ENCODE data around the gene G6PD. TPM values are rescaled to one million over a fixed set of nuclear protein-coding genes. Genes with fewer than 3 reads are reported as not detected.

G6PD gene
- total RNA-seq, 1 experiment from 2014 or later = 72.8 TPM

- TF ChIP-seq ATF2 (CRISPR knock-in tag; IDR thresholded peaks at IDR 0.05; ENCODE audit: borderline replicate concordance, low read depth) = no peak
- no peak for TF ChIP-seq NR1H2 (CRISPR knock-in tag; IDR thresholded peaks at IDR 0.05)
- no peak for TF ChIP-seq NFYB (CRISPR knock-in tag; conservative IDR thresholded peaks at IDR 0.05; ENCODE audit: low read depth)
- TF ChIP-seq MAX (CRISPR knock-in tag; IDR thresholded peaks at IDR 0.05) = no peak
- no peak for TF ChIP-seq E2F5 (CRISPR knock-in tag; IDR thresholded peaks at IDR 0.05)
- no peak for TF ChIP-seq GTF2I (CRISPR knock-in tag; conservative IDR thresholded peaks at IDR 0.05)
- TF ChIP-seq RORB (CRISPR knock-in tag; IDR thresholded peaks at IDR 0.05) = no peak
- TF ChIP-seq ZNF425 (CRISPR knock-in tag; conservative IDR thresholded peaks at IDR 0.05) = no peak
Observed at GRCh38 chrX:154595559-154596249, 49.1 kb upstream of the G6PD start (continued).

- ATAC-seq (no peak), DNase-seq (ENCODE audit: low spot score) (no peak)
- H3K4me1 Mint-ChIP-seq = peaks cover 22% of the 10 kb centered on the region
- H3K27me3 Mint-ChIP-seq (ENCODE audit: low read depth) = peaks cover 13% of the 10 kb centered on the region
- peaks cover 15% of the 10 kb centered on the region for H3K36me3 Mint-ChIP-seq
- H3K4me3 Mint-ChIP-seq = no peak overlapping the region
- ChIA-PET CTCF (no interaction called here), POLR2A (no interaction called here)
- no peak overlapping the region for H3K27ac Mint-ChIP-seq
- peaks cover 23% of the 10 kb centered on the region for H3K9me3 Mint-ChIP-seq
- no peak for TF ChIP-seq ZNF219 (CRISPR knock-in tag; IDR thresholded peaks at IDR 0.05; ENCODE audit: borderline replicate concordance)
- no peak for TF ChIP-seq IRF1 (CRISPR knock-in tag; IDR thresholded peaks at IDR 0.05)
Observed at GRCh38 chrX:154594491-154594890, 47.8 kb upstream of the G6PD start.

- ChIA-PET CTCF (no interaction called here), POLR2A (no interaction called here)
- peaks cover 13% of the 10 kb centered on the region for H3K27me3 Mint-ChIP-seq (ENCODE audit: low read depth)
- no peak for ATAC-seq
- peaks cover 22% of the 10 kb centered on the region for H3K4me1 Mint-ChIP-seq
- no peak for DNase-seq (ENCODE audit: low spot score)
- no peak overlapping the region for H3K27ac Mint-ChIP-seq
- H3K9me3 Mint-ChIP-seq = peaks cover 23% of the 10 kb centered on the region
- no peak overlapping the region for H3K4me3 Mint-ChIP-seq
- peaks cover 15% of the 10 kb centered on the region for H3K36me3 Mint-ChIP-seq
- no peak for TF ChIP-seq GABPB1 (CRISPR knock-in tag; IDR thresholded peaks at IDR 0.05)
- TF ChIP-seq ZNF532 (CRISPR knock-in tag; IDR thresholded peaks at IDR 0.05; ENCODE audit: borderline replicate concordance) = no peak
- no peak for TF ChIP-seq MXD4 (CRISPR knock-in tag; IDR thresholded peaks at IDR 0.05; ENCODE audit: borderline replicate concordance)
- no peak for TF ChIP-seq IRF1 (CRISPR knock-in tag; IDR thresholded peaks at IDR 0.05)
- TF ChIP-seq ZNF232 (CRISPR knock-in tag; IDR thresholded peaks at IDR 0.05) = no peak
- TF ChIP-seq NFYB (CRISPR knock-in tag; conservative IDR thresholded peaks at IDR 0.05; ENCODE audit: low read depth) = no peak
- no peak for TF ChIP-seq ZNF121 (CRISPR knock-in tag; IDR thresholded peaks at IDR 0.05)
- no peak for TF ChIP-seq USF2 (CRISPR knock-in tag; IDR thresholded peaks at IDR 0.05)
- no peak for TF ChIP-seq FOXJ3 (CRISPR knock-in tag; IDR thresholded peaks at IDR 0.05; ENCODE audit: borderline replicate concordance)
- no peak for TF ChIP-seq JAZF1 (CRISPR knock-in tag; IDR thresholded peaks at IDR 0.05)
- no peak for TF ChIP-seq KAT7 (CRISPR knock-in tag; IDR thresholded peaks at IDR 0.05; ENCODE audit: borderline replicate concordance)
- TF ChIP-seq GRHL2 (CRISPR knock-in tag; IDR thresholded peaks at IDR 0.05; ENCODE audit: insufficient replicate concordance, severe bottlenecking) = no peak
Observed at GRCh38 chrX:154593201-154593600, 46.6 kb upstream of the G6PD start.
